Measurements from ENCODE around the gene ZNF827. TPM values are rescaled to one million over a fixed set of nuclear protein-coding genes. Genes with fewer than 3 reads are reported as not detected.

The ZNF827 gene
- total and polyA plus RNA-seq, 2 of the 13 experiments (the other 11 are each of a cell fraction or from before 2014, with no cell fraction given), result 2.8 TPM

DNA sequence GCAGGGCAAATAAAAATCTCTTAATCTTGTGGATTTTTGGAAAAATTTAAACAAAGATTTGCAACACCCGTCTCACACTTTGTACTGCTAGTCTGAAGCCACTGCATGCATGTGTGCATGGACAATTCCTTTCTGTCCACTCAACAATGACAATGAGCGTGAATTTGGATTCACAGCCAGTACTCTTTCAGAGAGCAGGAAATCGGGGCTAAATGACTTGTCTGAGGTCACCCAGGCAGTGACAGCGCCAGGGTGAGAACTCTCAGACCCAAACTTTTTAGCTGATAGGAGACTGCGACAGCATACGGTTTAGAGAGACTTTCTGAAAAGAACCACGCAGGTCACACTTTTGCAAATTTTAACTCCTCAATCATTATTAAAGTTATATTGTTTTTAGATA lies 90.9 kb downstream of the ZNF827 start:
- Histone ChIP-seq H3K4me2 (ENCODE audit: low read depth, low read length) (no peak overlapping the region), H3K9me3 (ENCODE audit: low read length) (no peaks in the 10 kb centered on the region), H2AFZ (ENCODE audit: low read length) (no peak overlapping the region), H4K20me1 (ENCODE audit: insufficient read depth, low read length) (no peaks in the 10 kb centered on the region), H3K4me3 (replicated peaks in 1 of 3; ENCODE audit: insufficient read depth in 1 of 3, low read depth in 2 of 3, low read length in 3 of 3) (no peak overlapping the region), H3K27ac (ENCODE audit: extremely low read length, insufficient read depth, low read length) (no peak overlapping the region), H3K9ac (ENCODE audit: insufficient read depth, low read depth, low read length) (no peak overlapping the region), H3K36me3 (replicated peaks in 1 of 2; ENCODE audit: control insufficient read depth in 1 of 2, insufficient read depth in 2 of 2, low read length in 2 of 2) (peaks cover 0 to 17% of the 10 kb centered on the region in 2 experiments; a peak in 1 of 5 replicates), H3K79me2 (ENCODE audit: insufficient read depth, low read length) (no peaks in the 10 kb centered on the region), H3K4me1 (ENCODE audit: insufficient read depth, low read length) (no peaks in the 10 kb centered on the region; the same call in 1 of the 2 replicates), H3K27me3 (ENCODE audit: control insufficient read depth in 1 of 2, insufficient read depth in 2 of 2, low read length in 2 of 2) (no peaks in the 10 kb centered on the region)
- BruUV-seq (replicated peaks), result no TSS peak
- WGBS (ENCODE audit: low lambda C conversion rate), result 98% methylated on average over 7 of the region's 7 CpGs
- ChIA-PET CTCF (ENCODE audit: low intra/inter-chr PET ratio, low total read pairs) (no interaction called here), POLR2A (no interaction called here)
- ATAC-seq (no peak), FAIRE-seq (no peak), DNase-seq (ENCODE audit: low spot score) (no peak)
- in situ Hi-C loops (cut with HindIII; ENCODE audit: extremely low pct_ligation_motif_present, low pct_unique_long_range_greater_than_20kb), result no loop called here
- TF ChIP-seq FOXP1 (IDR thresholded peaks at IDR 0.05) (no peak), FOXP1 (CRISPR knock-in tag; IDR thresholded peaks at IDR 0.05) (no peak), MED1 (CRISPR knock-in tag; IDR thresholded peaks at IDR 0.05) (no peak), SNRNP70 (IDR thresholded peaks at IDR 0.05; ENCODE audit: low read depth, low read length) (no peak), KLF11 (CRISPR knock-in tag; IDR thresholded peaks at IDR 0.05) (no peak), CCDC6 (CRISPR knock-in tag; IDR thresholded peaks at IDR 0.05) (no peak), ATM (IDR thresholded peaks at IDR 0.05; ENCODE audit: borderline replicate concordance) (no peak), ZNF44 (CRISPR knock-in tag; IDR thresholded peaks at IDR 0.05) (no peak), ZNF3 (CRISPR knock-in tag; IDR thresholded peaks at IDR 0.05) (no peak)
- TF ChIP-seq, protein P1, sequence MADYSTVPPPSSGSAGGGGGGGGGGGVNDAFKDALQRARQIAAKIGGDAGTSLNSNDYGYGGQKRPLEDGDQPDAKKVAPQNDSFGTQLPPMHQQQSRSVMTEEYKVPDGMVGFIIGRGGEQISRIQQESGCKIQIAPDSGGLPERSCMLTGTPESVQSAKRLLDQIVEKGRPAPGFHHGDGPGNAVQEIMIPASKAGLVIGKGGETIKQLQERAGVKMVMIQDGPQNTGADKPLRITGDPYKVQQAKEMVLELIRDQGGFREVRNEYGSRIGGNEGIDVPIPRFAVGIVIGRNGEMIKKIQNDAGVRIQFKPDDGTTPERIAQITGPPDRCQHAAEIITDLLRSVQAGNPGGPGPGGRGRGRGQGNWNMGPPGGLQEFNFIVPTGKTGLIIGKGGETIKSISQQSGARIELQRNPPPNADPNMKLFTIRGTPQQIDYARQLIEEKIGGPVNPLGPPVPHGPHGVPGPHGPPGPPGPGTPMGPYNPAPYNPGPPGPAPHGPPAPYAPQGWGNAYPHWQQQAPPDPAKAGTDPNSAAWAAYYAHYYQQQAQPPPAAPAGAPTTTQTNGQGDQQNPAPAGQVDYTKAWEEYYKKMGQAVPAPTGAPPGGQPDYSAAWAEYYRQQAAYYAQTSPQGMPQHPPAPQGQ (CRISPR knock-in tag; IDR thresholded peaks at IDR 0.05; ENCODE audit: borderline replicate concordance), result no peak
- TF ChIP-seq, protein P2, sequence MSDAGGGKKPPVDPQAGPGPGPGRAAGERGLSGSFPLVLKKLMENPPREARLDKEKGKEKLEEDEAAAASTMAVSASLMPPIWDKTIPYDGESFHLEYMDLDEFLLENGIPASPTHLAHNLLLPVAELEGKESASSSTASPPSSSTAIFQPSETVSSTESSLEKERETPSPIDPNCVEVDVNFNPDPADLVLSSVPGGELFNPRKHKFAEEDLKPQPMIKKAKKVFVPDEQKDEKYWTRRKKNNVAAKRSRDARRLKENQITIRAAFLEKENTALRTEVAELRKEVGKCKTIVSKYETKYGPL (CRISPR knock-in tag; IDR thresholded peaks at IDR 0.05), result no peak
- intact Hi-C loops (cut with micrococcal nuclease; ENCODE audit: unreplicated experiment), result no loop called here

All from HepG2 (cell line).